HG03442 (cell line): ENCODE results near the gene CENPC.

Experiments
- ATAC-seq: cut with Tn5 transposase; IDR thresholded peaks from one replicate; pipeline ENCODE4 v1.9.1; 2021; ENCODE audit warnings: mild to moderate bottlenecking, moderate library complexity; ENCODE audit not compliant: unreplicated experiment

Gene CENPC, protein sequence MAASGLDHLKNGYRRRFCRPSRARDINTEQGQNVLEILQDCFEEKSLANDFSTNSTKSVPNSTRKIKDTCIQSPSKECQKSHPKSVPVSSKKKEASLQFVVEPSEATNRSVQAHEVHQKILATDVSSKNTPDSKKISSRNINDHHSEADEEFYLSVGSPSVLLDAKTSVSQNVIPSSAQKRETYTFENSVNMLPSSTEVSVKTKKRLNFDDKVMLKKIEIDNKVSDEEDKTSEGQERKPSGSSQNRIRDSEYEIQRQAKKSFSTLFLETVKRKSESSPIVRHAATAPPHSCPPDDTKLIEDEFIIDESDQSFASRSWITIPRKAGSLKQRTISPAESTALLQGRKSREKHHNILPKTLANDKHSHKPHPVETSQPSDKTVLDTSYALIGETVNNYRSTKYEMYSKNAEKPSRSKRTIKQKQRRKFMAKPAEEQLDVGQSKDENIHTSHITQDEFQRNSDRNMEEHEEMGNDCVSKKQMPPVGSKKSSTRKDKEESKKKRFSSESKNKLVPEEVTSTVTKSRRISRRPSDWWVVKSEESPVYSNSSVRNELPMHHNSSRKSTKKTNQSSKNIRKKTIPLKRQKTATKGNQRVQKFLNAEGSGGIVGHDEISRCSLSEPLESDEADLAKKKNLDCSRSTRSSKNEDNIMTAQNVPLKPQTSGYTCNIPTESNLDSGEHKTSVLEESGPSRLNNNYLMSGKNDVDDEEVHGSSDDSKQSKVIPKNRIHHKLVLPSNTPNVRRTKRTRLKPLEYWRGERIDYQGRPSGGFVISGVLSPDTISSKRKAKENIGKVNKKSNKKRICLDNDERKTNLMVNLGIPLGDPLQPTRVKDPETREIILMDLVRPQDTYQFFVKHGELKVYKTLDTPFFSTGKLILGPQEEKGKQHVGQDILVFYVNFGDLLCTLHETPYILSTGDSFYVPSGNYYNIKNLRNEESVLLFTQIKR

GRCh38 chr4:67545199-67546003 is at the start of gene CENPC:
CENPC (minus strand) TSS chr4:67545503; CDS start chr4:67545355, 148 bp downstream.
- ATAC-seq = peak; percentile 96

- no peak for ATAC-seq
Measured at GRCh38 chr4:67593741-67594175, 48.5 kb upstream of the CENPC start.

DNA sequence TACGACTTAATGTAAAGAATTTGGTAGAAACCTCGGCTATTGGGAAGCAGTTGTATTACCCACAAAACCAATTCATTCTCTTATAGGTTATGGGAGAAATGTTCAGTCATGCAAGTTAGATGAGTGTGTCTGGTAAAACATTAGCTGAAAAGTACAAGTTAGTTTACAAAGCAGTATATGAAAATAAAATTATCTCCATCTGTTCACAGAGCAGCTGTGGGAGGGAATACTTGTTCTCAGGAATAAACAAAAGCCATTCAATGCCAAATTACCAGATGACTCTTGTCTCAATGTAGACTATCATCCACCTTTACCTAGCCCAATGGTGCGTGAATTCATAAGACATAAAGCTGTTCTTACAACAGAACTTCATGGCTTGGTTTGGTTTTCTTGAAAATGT is 41.9 kb upstream of the CENPC start:
- ATAC-seq = no peak

DNA sequence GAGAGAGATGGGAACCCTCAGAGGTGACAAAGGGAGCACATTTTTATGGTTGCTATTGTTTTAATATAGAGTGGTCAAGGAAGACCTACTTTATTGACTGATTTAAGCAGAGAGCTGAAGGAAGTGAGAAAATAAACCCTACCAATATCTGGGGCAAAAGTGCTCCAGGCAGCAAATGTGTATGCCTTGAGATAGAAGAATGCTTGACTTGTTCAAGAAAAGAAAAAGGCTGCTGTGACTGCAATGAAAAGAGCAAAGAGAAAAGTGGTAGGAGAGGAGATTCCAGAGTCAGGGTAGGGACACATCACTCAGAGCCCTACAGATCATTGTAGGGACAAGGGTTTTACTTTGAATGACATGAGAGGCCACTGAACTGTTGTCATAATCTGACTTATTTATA is 39.2 kb upstream of the CENPC start:
- no peak for ATAC-seq

DNA sequence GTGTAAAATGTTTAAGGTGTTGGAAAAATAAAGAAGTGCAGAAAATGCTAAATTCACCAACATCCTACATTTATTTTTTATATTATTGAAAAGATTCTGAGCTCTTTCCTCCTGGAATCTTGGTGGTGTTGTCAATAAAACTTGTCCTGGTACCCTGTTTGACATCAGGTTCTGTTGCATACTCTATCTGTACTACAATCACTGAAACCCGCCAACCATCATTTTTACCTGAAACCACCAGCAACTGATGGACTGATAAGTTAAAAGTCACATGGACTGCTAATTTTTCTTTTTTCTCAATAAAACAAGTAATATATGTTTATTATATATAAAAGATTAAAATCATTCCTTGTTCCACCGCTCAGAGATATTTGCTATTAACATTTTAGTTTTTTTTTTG is 36.6 kb upstream of the CENPC start:
- ATAC-seq = no peak

DNA sequence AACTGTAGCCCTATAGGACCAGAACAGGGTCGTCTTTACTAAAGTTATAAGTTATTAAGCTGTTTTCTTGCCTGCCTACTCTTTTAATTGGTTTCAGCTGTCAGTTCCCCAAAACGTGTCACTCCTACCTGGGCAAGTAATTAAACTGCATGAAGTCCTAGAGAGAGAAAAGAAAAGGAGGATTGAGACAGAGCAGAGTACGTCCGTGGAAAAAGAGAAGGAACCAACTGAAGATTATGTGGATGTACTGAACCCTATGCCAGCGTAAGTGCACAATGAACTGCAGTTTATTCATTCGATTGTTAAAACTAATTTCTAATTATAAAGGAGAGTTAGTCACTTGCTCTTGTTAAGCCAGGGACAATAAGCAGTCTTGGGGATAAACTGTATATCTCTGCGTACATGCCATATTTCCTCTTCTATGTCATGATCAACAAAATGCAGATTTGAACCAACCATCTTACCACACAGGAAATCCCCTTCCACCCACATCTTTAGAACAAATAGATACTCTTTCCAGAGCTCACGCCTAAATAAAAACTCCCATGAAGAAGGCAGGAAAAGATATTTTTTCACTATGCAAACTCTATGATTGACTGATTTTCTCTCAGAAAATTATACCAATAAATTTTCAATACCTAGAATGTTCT is 36.0 kb upstream of the CENPC start:
- ATAC-seq = peak; percentile 50

GRCh38 chr4:67580577-67580976 is 35.3 kb upstream of the CENPC start:
- peak; percentile 35 for ATAC-seq

- ATAC-seq = no peak
Measured at GRCh38 chr4:67576538-67576937, 31.2 kb upstream of the CENPC start.

DNA sequence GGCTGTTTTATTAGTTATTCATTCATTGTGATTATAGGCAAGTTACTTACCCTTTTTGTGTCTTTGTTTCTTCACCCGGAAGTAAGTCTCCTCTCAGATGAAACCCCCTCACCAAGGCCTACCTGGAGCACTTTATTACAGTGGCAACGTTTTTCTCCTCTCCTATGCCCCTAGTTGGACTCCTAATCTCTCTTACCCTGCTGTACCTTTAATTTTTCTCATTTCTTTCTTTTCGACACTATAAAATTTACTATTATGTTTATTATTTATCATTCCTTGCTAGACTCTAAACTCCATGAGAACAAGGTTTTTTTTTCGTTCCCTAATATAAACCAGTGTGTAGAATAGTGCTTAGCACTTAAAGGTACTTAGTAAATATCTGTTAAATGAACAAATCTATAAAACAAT is 30.8 kb upstream of the CENPC start:
- ATAC-seq = no peak

DNA sequence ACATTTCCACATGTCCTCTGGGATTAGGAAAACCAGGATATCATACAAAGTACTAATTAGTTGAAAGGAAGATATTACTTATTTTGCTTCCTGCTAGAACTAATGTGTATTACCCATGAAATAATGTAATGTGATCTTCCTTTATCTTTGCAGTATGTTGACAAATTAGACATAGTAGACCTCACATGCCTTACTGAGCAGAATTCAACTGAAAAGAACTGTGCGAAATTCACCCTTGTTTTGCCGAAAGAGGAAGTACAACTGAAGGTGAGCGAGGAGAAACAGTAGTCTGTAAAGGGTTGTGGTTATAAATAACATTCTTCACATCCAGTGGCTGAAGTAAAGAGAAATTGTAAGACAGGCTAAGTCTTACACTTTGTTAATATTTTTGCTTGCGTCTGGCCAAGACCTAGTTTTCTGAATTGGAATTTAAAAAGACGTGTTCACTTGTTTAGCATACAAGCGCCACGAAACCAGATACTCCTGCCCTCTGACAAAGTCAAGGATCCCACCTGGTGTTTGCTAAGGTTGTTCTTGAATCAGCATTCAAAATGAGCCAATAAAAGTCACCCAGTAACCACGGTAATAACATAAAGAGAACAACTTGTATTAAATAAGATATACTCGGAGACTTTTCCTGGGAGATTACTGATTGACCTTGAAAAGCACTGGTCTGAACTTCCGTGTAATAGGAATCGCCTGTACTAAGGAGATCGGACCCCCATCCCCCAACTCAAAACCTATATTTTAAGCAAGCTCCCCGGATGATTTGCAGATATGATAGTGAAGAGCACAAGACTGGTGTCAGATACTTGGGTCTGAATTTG is 30.1 kb upstream of the CENPC start:
- ATAC-seq = peak; percentile 93

- ATAC-seq = no peak
Measured at GRCh38 chr4:67573193-67573592, 27.9 kb upstream of the CENPC start.

GRCh38 chr4:67571975-67572374 is 26.7 kb upstream of the CENPC start:
- no peak for ATAC-seq

DNA sequence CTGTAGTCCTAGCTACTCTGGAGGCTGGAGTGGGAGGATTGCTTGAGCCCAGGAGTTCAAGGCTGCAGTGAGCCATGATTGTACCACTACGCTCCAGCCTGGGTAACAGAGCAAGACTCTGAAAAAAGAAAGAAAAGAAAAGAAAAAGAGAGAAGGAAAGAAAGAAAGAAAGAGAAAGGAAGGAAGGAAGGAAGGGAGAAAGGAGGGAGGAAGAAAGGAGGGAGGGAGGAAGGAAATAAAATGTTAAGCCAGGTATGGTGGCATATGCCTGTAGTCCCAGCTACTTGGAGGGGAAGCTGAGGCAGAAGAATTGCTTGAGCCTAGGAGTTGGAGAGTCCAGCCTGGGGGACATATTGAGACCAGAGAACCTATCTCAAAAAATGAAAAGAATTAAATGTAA is 25.2 kb upstream of the CENPC start:
- no peak for ATAC-seq

- no peak for ATAC-seq
Measured at GRCh38 chr4:67568820-67569219, 23.5 kb upstream of the CENPC start.

GRCh38 chr4:67566335-67566734 is 21.0 kb upstream of the CENPC start:
- ATAC-seq = no peak

- ATAC-seq = no peak
Measured at GRCh38 chr4:67565284-67565683, 20.0 kb upstream of the CENPC start.

DNA sequence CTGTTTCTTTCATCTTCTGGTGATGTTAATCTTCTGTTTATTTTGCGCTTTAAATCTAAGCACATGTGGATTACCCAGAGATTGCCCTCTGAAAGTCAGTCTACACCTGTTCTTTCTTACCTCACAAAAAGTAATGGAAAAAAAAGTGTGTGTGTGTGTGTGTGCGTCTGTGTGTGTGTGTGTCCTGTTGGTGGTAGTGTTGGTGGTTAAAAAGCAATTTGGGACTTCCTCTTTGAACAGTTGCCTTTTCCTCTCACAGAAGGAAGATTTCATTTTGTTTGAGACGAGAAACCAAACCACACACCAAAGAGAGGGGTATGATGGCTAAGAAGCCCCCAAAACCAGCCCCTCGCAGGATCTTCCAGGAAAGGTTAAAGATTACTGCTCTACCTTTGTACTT is 13.2 kb upstream of the CENPC start, which contains the start of gene STAP1:
Gene STAP1, plus strand, starts transcription at position 235 of the 400 bp plus-strand sequence. Its CDS starts 83 bp downstream, at position 318.
- ATAC-seq = peak; percentile 56

DNA sequence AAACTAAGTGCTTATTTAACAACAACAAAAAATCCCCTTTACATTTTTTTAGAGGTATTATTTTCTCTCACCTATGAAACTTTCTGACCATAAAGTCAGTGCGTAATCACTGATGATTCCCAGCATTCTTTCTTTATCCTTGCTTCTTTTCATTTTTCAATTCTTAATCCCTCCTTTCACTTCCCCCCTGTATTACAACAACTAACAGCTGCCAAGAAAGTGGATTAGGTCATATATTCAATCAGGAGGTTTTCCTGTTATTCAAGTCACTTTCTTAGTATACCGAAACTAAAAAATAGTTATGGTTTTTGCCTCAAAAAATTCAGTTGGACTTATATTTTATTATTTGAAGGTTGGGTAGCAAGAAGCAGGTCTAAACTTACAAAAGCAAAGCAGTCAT is 11.1 kb upstream of the CENPC start:
- no peak for ATAC-seq

- no peak for ATAC-seq
Measured at GRCh38 chr4:67555447-67555846, 10.1 kb upstream of the CENPC start.
